SK-N-SH (cell line): ENCODE results near the gene RUNDC1. TPM values are rescaled to one million over a fixed set of nuclear protein-coding genes. Genes with fewer than 3 reads are reported as not detected.
"Not testable (repeated sequence)": the region's sequence is repeated elsewhere in the genome, so short reads cannot be mapped to it uniquely, and the experiment has no call there.

Experiments used
- CTCF ChIA-PET: fragments of 300-600, 350-600 bp; formaldehyde crosslinking; extraction: SDS; loops from one replicate; lab custom pipeline; 2021; lab: Yijun Ruan, JAX
- POLR2A ChIA-PET: fragments of 350-600 bp; sonication (Branson Sonifier 250); formaldehyde crosslinking; extraction: SDS; loops from one replicate; lab custom pipeline; 2020; ENCODE audit warnings: antibody characterized with exemption, inconsistent platforms; lab: Yijun Ruan, JAX
- DNase-seq: peaks from one replicate; pipeline ENCODE4 v3.0.0; 2012
- H2AFZ ChIP-seq: fragments of 200-600 bp; sonication (generic); 2 replicates; pipeline ENCODE4 v1.8.1; 2016; ENCODE audit warnings: antibody characterized with exemption, mild to moderate bottlenecking, low read depth
- H3F3A ChIP-seq: fragments of 200-600 bp; sonication (generic); replicated peaks from 2 replicates; pipeline ENCODE3; 2016; ENCODE audit warnings: antibody characterized with exemption, mild to moderate bottlenecking; ENCODE audit not compliant: insufficient read depth
- H3K27ac ChIP-seq, 2 experiments: fragments of 200-500 bp in 1 of 2; fragments of 200-600 bp in 1 of 2; sonication (Bioruptor generic) in 1 of 2; sonication (generic), shearing (Covaris generic) in 1 of 2; 2 replicates each; pipeline versions ENCODE4 v1.5.1 to v1.6.1; 2014 to 2016; ENCODE audit warnings: low read depth in 2 of 2, inconsistent platforms in 1 of 2, low read length in 1 of 2, mild to moderate bottlenecking in 1 of 2, mixed read lengths in 1 of 2
- H3K27me3 ChIP-seq: fragments of 200-600 bp; sonication (generic), shearing (Covaris generic); 2 replicates; pipeline ENCODE4 v1.6.1; 2016; ENCODE audit warnings: mixed run types; ENCODE audit not compliant: insufficient read depth
- H3K36me3 ChIP-seq, 2 experiments: fragments of 200-500 bp in 1 of 2; fragments of 200-600 bp in 1 of 2; sonication (Bioruptor generic) in 1 of 2; sonication (generic) in 1 of 2; replicated peaks in 1 of 2; 2 replicates each; pipeline versions ENCODE3 to v1.5.1; 2014 to 2016; ENCODE audit warnings: low read length in 1 of 2, mild to moderate bottlenecking in 1 of 2; ENCODE audit not compliant: insufficient read depth in 2 of 2, control insufficient read depth in 1 of 2
- H3K4me1 ChIP-seq, 2 experiments: fragments of 200-500 bp in 1 of 2; fragments of 200-600 bp in 1 of 2; sonication (Bioruptor generic) in 1 of 2; sonication (generic), shearing (Covaris generic) in 1 of 2; 2 replicates each; pipeline versions ENCODE4 v1.5.1 to v1.6.1; 2014 to 2016; ENCODE audit warnings: low read depth in 1 of 2, low read length in 1 of 2, mixed run types in 1 of 2; ENCODE audit not compliant: insufficient read depth in 2 of 2, control insufficient read depth in 1 of 2
- H3K4me2 ChIP-seq: fragments of 200-600 bp; sonication (generic), shearing (Covaris generic); 2 replicates; pipeline ENCODE4 v1.6.1; 2017; ENCODE audit warnings: mixed run types
- H3K4me3 ChIP-seq, 2 experiments: fragments of 200-500 bp in 1 of 2; fragments of 200-600 bp in 1 of 2; sonication (Bioruptor generic) in 1 of 2; sonication (generic), shearing (Covaris generic) in 1 of 2; 2 replicates each; pipeline versions ENCODE4 v1.5.1 to v1.8.1; 2014 to 2016; ENCODE audit warnings: low read depth in 2 of 2, inconsistent platforms in 1 of 2, low read length in 1 of 2, mild to moderate bottlenecking in 1 of 2, mixed read lengths in 1 of 2, moderate library complexity in 1 of 2
- H3K79me2 ChIP-seq: fragments of 200-600 bp; sonication (generic); 2 replicates; pipeline ENCODE4 v1.8.1; 2017; ENCODE audit warnings: mild to moderate bottlenecking; ENCODE audit not compliant: insufficient read depth
- H3K9ac ChIP-seq: fragments of 200-600 bp; sonication (generic); 2 replicates; pipeline ENCODE4 v1.6.1; 2017; ENCODE audit warnings: mixed run types
- H3K9me2 ChIP-seq: fragments of 200-600 bp; sonication (generic); 2 replicates; pipeline ENCODE4 v1.6.1; 2017; ENCODE audit warnings: mixed run types
- H3K9me3 ChIP-seq: fragments of 200-600 bp; sonication (generic); 2 replicates; pipeline ENCODE4 v1.6.1; 2017; ENCODE audit warnings: mixed run types, mild to moderate bottlenecking, moderate library complexity
- H4K20me1 ChIP-seq: fragments of 200-600 bp; sonication (generic); 2 replicates; pipeline ENCODE4 v1.6.1; 2017; ENCODE audit warnings: mild to moderate bottlenecking, mixed run types; ENCODE audit not compliant: insufficient read depth
- CHD2 ChIP-seq: fragments of 150-350 bp; IDR thresholded peaks from 2 replicates; pipeline ENCODE4 v1.6.1; 2018; ENCODE audit warnings: low read length; ENCODE audit not compliant: partially characterized antibody
- ELF1 ChIP-seq: IDR thresholded peaks from 2 replicates; pipeline ENCODE4 v1.4.0; 2012
- FOXM1 ChIP-seq: IDR thresholded peaks from 2 replicates; pipeline ENCODE4 v1.4.0; 2012; ENCODE audit warnings: low read depth, mild to moderate bottlenecking
- GABPA ChIP-seq: IDR thresholded peaks from 2 replicates; pipeline ENCODE4 v1.4.0; 2012; ENCODE audit warnings: low read depth, mild to moderate bottlenecking
- GATA2 ChIP-seq: sonication (generic); formaldehyde crosslinking; IDR thresholded peaks from 2 replicates; pipeline ENCODE4 v1.5.0; 2020; ENCODE audit warnings: mild to moderate bottlenecking, missing genetic modification reagents
- MXI1 ChIP-seq: IDR thresholded peaks from 2 replicates; pipeline ENCODE4 v1.6.1; 2012; ENCODE audit warnings: mild to moderate bottlenecking, low read depth, low read length, improper control_type of control experiment
- NRF1 ChIP-seq: IDR thresholded peaks from 2 replicates; pipeline ENCODE4 v1.6.1; 2012; ENCODE audit warnings: low read depth, mild to moderate bottlenecking, low read length
- RCOR1 ChIP-seq: fragments of 150-350 bp; IDR thresholded peaks from 2 replicates; pipeline ENCODE4 v1.6.1; 2017; ENCODE audit warnings: antibody characterized with exemption, low read length
- RFX5 ChIP-seq: IDR thresholded peaks from 2 replicates; pipeline ENCODE4 v1.6.1; 2012; ENCODE audit warnings: mild to moderate bottlenecking, improper control_type of control experiment, low read length
- RXRA ChIP-seq: IDR thresholded peaks from 2 replicates; pipeline ENCODE4 v1.4.0; 2012; ENCODE audit warnings: low read depth, mild to moderate bottlenecking, borderline replicate concordance
- SMC3 ChIP-seq: IDR thresholded peaks from 2 replicates; pipeline ENCODE4 v1.6.1; 2012; ENCODE audit warnings: low read depth, low read length, improper control_type of control experiment
- TCF12 ChIP-seq: IDR thresholded peaks from 2 replicates; pipeline ENCODE4 v1.4.0; 2012
- WGBS: methylation state at CpG from one replicate; pipeline ENCODE4 v1.1.6; 2017; ENCODE audit warnings: low lambda C conversion rate; 5-methylcytosine and 5-hydroxymethylcytosine counted together
- polyA plus RNA-seq, 3 experiments: library from polyadenylated mRNA; depleted of rRNA; stranded (reverse); fragments of >200 nt; gene quantifications; 2 replicates each; pipeline ENCODE4 v1.2.3, GENCODE V29; 2012
- TF ChIP-seq, protein P1 (sequence below): fragments of 200-600 bp; sonication (generic); IDR thresholded peaks from 2 replicates; pipeline ENCODE4 v1.6.1; 2017; ENCODE audit warnings: antibody characterized with exemption, mild to moderate bottlenecking, moderate library complexity
- TF ChIP-seq, protein P2 (sequence below): fragments of 150-350 bp; IDR thresholded peaks from 2 replicates; pipeline ENCODE4 v1.6.1; 2017; ENCODE audit warnings: antibody characterized with exemption, low read length, low read depth, borderline replicate concordance
- TF ChIP-seq, protein P3 (sequence below): IDR thresholded peaks from 2 replicates; pipeline ENCODE4 v1.4.0; 2012; ENCODE audit warnings: low read depth, borderline replicate concordance

RUNDC1 gene
- polyA plus RNA-seq, 1 of the 3 experiments (the other 2 are of a cell fraction): 9.0 TPM

DNA sequence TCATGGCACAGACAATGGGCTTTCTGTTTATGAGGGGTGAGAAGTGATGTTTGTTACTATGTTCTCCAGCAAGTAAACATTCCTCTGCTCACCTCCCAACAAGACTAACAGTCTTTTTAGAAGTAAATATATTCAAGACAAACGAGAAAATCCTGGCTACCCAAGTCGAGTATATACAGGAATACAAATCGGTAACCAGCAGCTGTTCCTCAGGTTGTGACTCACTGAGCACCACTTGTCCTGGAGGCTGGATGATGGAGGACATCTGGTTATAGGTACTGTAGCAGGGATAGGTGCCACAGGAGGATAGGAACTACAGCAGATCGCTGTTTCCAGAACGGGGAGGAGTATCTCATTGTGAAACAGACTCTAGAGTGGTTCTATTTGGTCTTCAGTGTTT lies 12.5 kb downstream of the RUNDC1 start:
- no peak for TF ChIP-seq MXI1
- no peak for TF ChIP-seq RXRA
- TF ChIP-seq SMC3: no peak
- no peak for TF ChIP-seq RFX5
- TF ChIP-seq, protein P1, sequence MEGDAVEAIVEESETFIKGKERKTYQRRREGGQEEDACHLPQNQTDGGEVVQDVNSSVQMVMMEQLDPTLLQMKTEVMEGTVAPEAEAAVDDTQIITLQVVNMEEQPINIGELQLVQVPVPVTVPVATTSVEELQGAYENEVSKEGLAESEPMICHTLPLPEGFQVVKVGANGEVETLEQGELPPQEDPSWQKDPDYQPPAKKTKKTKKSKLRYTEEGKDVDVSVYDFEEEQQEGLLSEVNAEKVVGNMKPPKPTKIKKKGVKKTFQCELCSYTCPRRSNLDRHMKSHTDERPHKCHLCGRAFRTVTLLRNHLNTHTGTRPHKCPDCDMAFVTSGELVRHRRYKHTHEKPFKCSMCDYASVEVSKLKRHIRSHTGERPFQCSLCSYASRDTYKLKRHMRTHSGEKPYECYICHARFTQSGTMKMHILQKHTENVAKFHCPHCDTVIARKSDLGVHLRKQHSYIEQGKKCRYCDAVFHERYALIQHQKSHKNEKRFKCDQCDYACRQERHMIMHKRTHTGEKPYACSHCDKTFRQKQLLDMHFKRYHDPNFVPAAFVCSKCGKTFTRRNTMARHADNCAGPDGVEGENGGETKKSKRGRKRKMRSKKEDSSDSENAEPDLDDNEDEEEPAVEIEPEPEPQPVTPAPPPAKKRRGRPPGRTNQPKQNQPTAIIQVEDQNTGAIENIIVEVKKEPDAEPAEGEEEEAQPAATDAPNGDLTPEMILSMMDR: no peak
- TF ChIP-seq ELF1: no peak
- no peak for TF ChIP-seq TCF12
- no peak for TF ChIP-seq GABPA
- TF ChIP-seq GATA2 (CRISPR knock-in tag): no peak
- TF ChIP-seq, protein P2, sequence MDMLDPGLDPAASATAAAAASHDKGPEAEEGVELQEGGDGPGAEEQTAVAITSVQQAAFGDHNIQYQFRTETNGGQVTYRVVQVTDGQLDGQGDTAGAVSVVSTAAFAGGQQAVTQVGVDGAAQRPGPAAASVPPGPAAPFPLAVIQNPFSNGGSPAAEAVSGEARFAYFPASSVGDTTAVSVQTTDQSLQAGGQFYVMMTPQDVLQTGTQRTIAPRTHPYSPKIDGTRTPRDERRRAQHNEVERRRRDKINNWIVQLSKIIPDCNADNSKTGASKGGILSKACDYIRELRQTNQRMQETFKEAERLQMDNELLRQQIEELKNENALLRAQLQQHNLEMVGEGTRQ: no peak
- no peak for TF ChIP-seq CHD2
- no peak for TF ChIP-seq NRF1
- no peak for TF ChIP-seq FOXM1
- TF ChIP-seq, protein P3, sequence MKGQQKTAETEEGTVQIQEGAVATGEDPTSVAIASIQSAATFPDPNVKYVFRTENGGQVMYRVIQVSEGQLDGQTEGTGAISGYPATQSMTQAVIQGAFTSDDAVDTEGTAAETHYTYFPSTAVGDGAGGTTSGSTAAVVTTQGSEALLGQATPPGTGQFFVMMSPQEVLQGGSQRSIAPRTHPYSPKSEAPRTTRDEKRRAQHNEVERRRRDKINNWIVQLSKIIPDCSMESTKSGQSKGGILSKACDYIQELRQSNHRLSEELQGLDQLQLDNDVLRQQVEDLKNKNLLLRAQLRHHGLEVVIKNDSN: no peak
- no peak for TF ChIP-seq RCOR1
- TF ChIP-seq, all 33 proteins: peak for 0
- Histone ChIP-seq H3K27ac (no peak overlapping the region), H3K4me1 (peaks cover 4 to 11% of the 10 kb centered on the region in 2 experiments; a peak in 2 of 4 replicates), H3F3A (peaks cover 31% of the 10 kb centered on the region), H4K20me1 (no peaks in the 10 kb centered on the region), H3K9me2 (no peaks in the 10 kb centered on the region), H3K36me3 (peaks cover 45 to 51% of the 10 kb centered on the region in 2 experiments), H3K9me3 (no peaks in the 10 kb centered on the region), H3K79me2 (no peaks in the 10 kb centered on the region; the same call in 1 of the 2 replicates), H2AFZ (no peak overlapping the region), H3K4me2 (no peak overlapping the region), H3K4me3 (no peak overlapping the region), H3K9ac (no peak overlapping the region), H3K27me3 (no peaks in the 10 kb centered on the region)
- CTCF ChIA-PET: no interaction called here
- WGBS: 79% methylated on average over 5 of the region's 5 CpGs
- POLR2A ChIA-PET: no interaction called here
- DNase-seq: no peak

DNA sequence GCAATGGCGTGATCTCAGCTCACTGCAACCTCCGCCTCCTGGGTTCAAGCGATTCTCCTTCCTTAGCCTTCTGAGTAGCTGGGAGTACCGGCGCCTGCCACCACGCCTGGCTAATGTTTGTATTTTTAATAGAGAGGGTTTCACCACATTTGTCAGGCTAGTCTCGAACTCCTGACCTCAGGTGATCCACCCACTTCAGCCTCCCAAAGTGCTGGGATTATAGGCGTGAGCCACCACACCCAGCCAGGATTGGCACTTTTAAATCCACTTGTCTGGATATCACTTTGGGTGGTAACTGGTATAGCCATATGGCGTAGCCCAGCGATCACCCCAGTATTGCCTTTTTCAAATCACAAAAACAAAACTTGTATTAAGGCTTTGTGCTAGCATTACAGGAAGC lies 13.5 kb downstream of the RUNDC1 start:
- H3K9ac ChIP-seq, H3K4me2 ChIP-seq, DNase-seq, H3K4me3 ChIP-seq, H2AFZ ChIP-seq, CTCF ChIA-PET, H3K27ac ChIP-seq, H3K9me2 ChIP-seq, H3K9me3 ChIP-seq, H3K27me3 ChIP-seq, H4K20me1 ChIP-seq, H3K79me2 ChIP-seq: not testable (repeated sequence)
- H3F3A ChIP-seq: peaks cover 30% of the 10 kb centered on the region
- H3K36me3 ChIP-seq: peaks cover 36 to 47% of the 10 kb centered on the region in 2 experiments
- H3K4me1 ChIP-seq: peaks cover 4 to 11% of the 10 kb centered on the region in 2 experiments; a peak in 2 of 4 replicates
- POLR2A ChIA-PET: interaction anchor here (1.0 kb wide), 2 partner anchors 8 to 113 kb away, joined by 4 read pairs; no protein-coding TSS in a partner anchor
- 79% methylated on average over 10 of the region's 10 CpGs for WGBS
